CD14-positive monocyte (primary cell): Measurements from ENCODE around the gene SLC6A11. TPM values are rescaled to one million over a fixed set of nuclear protein-coding genes. Genes with fewer than 3 reads are reported as not detected.

ENCODE experiments used
- DNase-seq, 3 donors: peaks; one replicate each; pipeline ENCODE4 v3.0.0-alpha.2; 2011 to 2022
- H2AFZ ChIP-seq: 2 replicates; pipeline ENCODE4 v1.6.0; 2012; ENCODE audit warnings: mild to moderate bottlenecking, low read depth, low read length, inconsistent platforms; ENCODE audit not compliant: insufficient read depth, poor library complexity, severe bottlenecking
- H3K27ac ChIP-seq, 2 donors: 1 replicate in 1 of 2; 2 replicates in 1 of 2; pipeline ENCODE4 v1.5.1; 2012 to 2013; ENCODE audit warnings: low read length in 2 of 2, control low read depth in 1 of 2, inconsistent platforms in 1 of 2, low read depth in 1 of 2, mild to moderate bottlenecking in 1 of 2
- H3K27me3 ChIP-seq, 2 donors: one replicate each; pipeline versions ENCODE4 v1.6.0 to v1.6.1; 2011 to 2013; ENCODE audit warnings: low read length in 2 of 2; ENCODE audit not compliant: control insufficient read depth in 2 of 2, insufficient read depth in 2 of 2
- H3K36me3 ChIP-seq, 2 donors: replicated peaks in 1 of 2; 1 replicate in 1 of 2; 2 replicates in 1 of 2; pipeline versions ENCODE4 v1.5.1 to v1.6.1; 2012 to 2013; ENCODE audit warnings: low read length in 2 of 2, control low read depth in 1 of 2, inconsistent platforms in 1 of 2, mild to moderate bottlenecking in 1 of 2; ENCODE audit not compliant: insufficient read depth in 2 of 2, control insufficient read depth in 1 of 2
- H3K4me1 ChIP-seq, 2 donors: 1 replicate in 1 of 2; 2 replicates in 1 of 2; pipeline versions ENCODE4 v1.5.1 to v1.6.1; 2012 to 2013; ENCODE audit warnings: low read length in 2 of 2, control low read depth in 1 of 2, inconsistent platforms in 1 of 2, mild to moderate bottlenecking in 1 of 2, moderate library complexity in 1 of 2; ENCODE audit not compliant: insufficient read depth in 2 of 2, control insufficient read depth in 1 of 2
- H3K4me2 ChIP-seq: replicated peaks from 2 replicates; pipeline ENCODE3; 2012; ENCODE audit warnings: low read length, moderate library complexity, mild to moderate bottlenecking; ENCODE audit not compliant: poor library complexity, severe bottlenecking; ENCODE audit errors: extremely low read depth
- H3K4me3 ChIP-seq, 3 experiments: fragments of 200-600 bp in 1 of 3; sonication (generic) in 1 of 3; replicated peaks in 1 of 3; 1 replicate in 2 of 3; 2 replicates in 1 of 3; pipeline ENCODE4 v1.5.1; 2011 to 2013; ENCODE audit warnings: low read length in 3 of 3, mild to moderate bottlenecking in 3 of 3, control low read depth in 2 of 3, low read depth in 2 of 3, inconsistent platforms in 1 of 3, moderate library complexity in 1 of 3
- H3K79me2 ChIP-seq: 2 replicates; pipeline ENCODE4 v1.6.0; 2012; ENCODE audit warnings: mild to moderate bottlenecking, control low read depth, inconsistent platforms, low read length, moderate library complexity; ENCODE audit not compliant: insufficient read depth
- H3K9ac ChIP-seq: 2 replicates; pipeline ENCODE4 v1.6.0; 2017; ENCODE audit warnings: low read length, mild to moderate bottlenecking; ENCODE audit not compliant: insufficient read depth, poor library complexity, severe bottlenecking
- H3K9me3 ChIP-seq, 2 donors: replicated peaks in 1 of 2; 1 replicate in 1 of 2; 2 replicates in 1 of 2; pipeline versions ENCODE4 v1.5.1 to v1.6.1; 2012 to 2013; ENCODE audit warnings: low read length in 2 of 2, control low read depth in 1 of 2; ENCODE audit not compliant: control insufficient read depth in 1 of 2, insufficient read depth in 1 of 2
- H4K20me1 ChIP-seq: 2 replicates; pipeline ENCODE4 v1.6.0; 2012; ENCODE audit warnings: mild to moderate bottlenecking, low read length, control low read depth, moderate library complexity; ENCODE audit not compliant: insufficient read depth
- H3K27ac Mint-ChIP-seq, 7 donors: one replicate each; pipeline ENCODE4 v1.8.0; 2020; ENCODE audit warnings: mild to moderate bottlenecking in 7 of 7, mixed read lengths in 7 of 7, moderate library complexity in 6 of 7, inconsistent platforms in 2 of 7
- H3K27me3 Mint-ChIP-seq, 3 donors: one replicate each; pipeline ENCODE4 v1.8.0; 2021 to 2022; ENCODE audit warnings: low read depth in 3 of 3, mild to moderate bottlenecking in 3 of 3, mixed read lengths in 3 of 3, moderate library complexity in 3 of 3, inconsistent platforms in 1 of 3
- H3K36me3 Mint-ChIP-seq, 2 donors: one replicate each; pipeline ENCODE4 v1.8.0; 2020; ENCODE audit warnings: mixed read lengths in 2 of 2, inconsistent platforms in 1 of 2, mild to moderate bottlenecking in 1 of 2
- H3K4me1 Mint-ChIP-seq: one replicate; pipeline ENCODE4 v1.8.0; 2020; ENCODE audit warnings: mild to moderate bottlenecking, mixed read lengths
- H3K4me3 Mint-ChIP-seq, 2 donors: one replicate each; pipeline ENCODE4 v1.8.0; 2020; ENCODE audit warnings: mild to moderate bottlenecking in 2 of 2, mixed read lengths in 2 of 2, moderate library complexity in 1 of 2
- H3K9me3 Mint-ChIP-seq, 7 donors: one replicate each; pipeline ENCODE4 v1.8.0; 2020 to 2022; ENCODE audit warnings: mixed read lengths in 7 of 7, mild to moderate bottlenecking in 6 of 7, moderate library complexity in 6 of 7, inconsistent platforms in 2 of 7
- CTCF ChIP-seq: fragments of 200-600 bp; IDR thresholded peaks from one replicate; pipeline ENCODE4 v1.8.0; 2022; ENCODE audit warnings: antibody characterized with exemption, mild to moderate bottlenecking
- WGBS: methylation state at CpG from one replicate; pipeline ENCODE4 v1.1.5; 2013; ENCODE audit warnings: missing lambda C conversion rate; ENCODE audit not compliant: insufficient coverage; 5-methylcytosine and 5-hydroxymethylcytosine counted together
- intact Hi-C, 2 donors: fragments of 100-400 bp; cut with micrococcal nuclease; formaldehyde crosslinking; loops; one replicate each; pipeline versions ENCODE4 v1.15.0 to v1.15.1; 2023
- polyA plus RNA-seq, 3 donors: library from polyadenylated mRNA; depleted of rRNA in 1 of 3; unstranded in 2 of 3; stranded (reverse) in 1 of 3; fragments of 300-500 nt in 2 of 3; fragments of >200 nt in 1 of 3; fragmentation: Illumina TruSeq in 2 of 3; gene quantifications; 1 replicate in 2 of 3; 2 replicates in 1 of 3; pipeline ENCODE4 v1.2.3, GENCODE V29; 2012 to 2021

The SLC6A11 gene
- polyA plus RNA-seq, 3 donors = not detected

- no peak overlapping the region for H3K27ac Mint-ChIP-seq
- H4K20me1 ChIP-seq = no peaks in the 10 kb centered on the region
- H3K27me3 ChIP-seq = no peaks in the 10 kb centered on the region
- H3K79me2 ChIP-seq = no peaks in the 10 kb centered on the region
- H3K4me3 Mint-ChIP-seq = no peak overlapping the region
- TF ChIP-seq CTCF = no peak
- H3K4me3 ChIP-seq = no peak overlapping the region
- H3K4me1 ChIP-seq = no peaks in the 10 kb centered on the region
- H3K9ac ChIP-seq = no peak overlapping the region
- intact Hi-C loops = no loop called here
- no peaks in the 10 kb centered on the region for H3K36me3 ChIP-seq
- H3K4me1 Mint-ChIP-seq = no peaks in the 10 kb centered on the region
- H3K9me3 Mint-ChIP-seq = peaks cover 0 to 4% (median 3%) of the 10 kb centered on the region in 7 donors
- no peak overlapping the region for H3K27ac ChIP-seq
- H2AFZ ChIP-seq = no peak overlapping the region
- H3K4me2 ChIP-seq = no peak overlapping the region
- H3K36me3 Mint-ChIP-seq = no peaks in the 10 kb centered on the region
- 89% methylated on average over 9 of the region's 12 CpGs for WGBS
- no peak for DNase-seq
- peaks cover 5 to 8% (median 7%) of the 10 kb centered on the region in 3 donors for H3K27me3 Mint-ChIP-seq
- peaks cover 3 to 4% of the 10 kb centered on the region in 2 donors for H3K9me3 ChIP-seq
Observed at GRCh38 chr3:10937141-10937825, 121.3 kb downstream of the SLC6A11 start.

- no peak overlapping the region for H3K9ac ChIP-seq
- Mint-ChIP-seq H3K27ac (no peak overlapping the region), H3K27me3 (peaks cover 4 to 9% (median 6%) of the 10 kb centered on the region in 3 donors), H3K4me1 (no peaks in the 10 kb centered on the region), H3K4me3 (no peak overlapping the region), H3K9me3 (peaks cover 0 to 7% (median 5%) of the 10 kb centered on the region in 7 donors), H3K36me3 (no peaks in the 10 kb centered on the region)
- H3K79me2 ChIP-seq = no peaks in the 10 kb centered on the region
- H2AFZ ChIP-seq = no peak overlapping the region
- H4K20me1 ChIP-seq = no peaks in the 10 kb centered on the region
- no peak for DNase-seq
- no peaks in the 10 kb centered on the region for H3K4me1 ChIP-seq
- H3K4me3 ChIP-seq = no peak overlapping the region
- H3K36me3 ChIP-seq = no peaks in the 10 kb centered on the region
- no peak overlapping the region for H3K27ac ChIP-seq
- H3K9me3 ChIP-seq = peaks cover 4 to 7% of the 10 kb centered on the region in 2 donors
- H3K27me3 ChIP-seq = no peaks in the 10 kb centered on the region
- 100% methylated on average over 2 of the region's 4 CpGs for WGBS
- H3K4me2 ChIP-seq = no peak overlapping the region
- intact Hi-C loops = no loop called here
- no peak for TF ChIP-seq CTCF
Observed at GRCh38 chr3:10939556-10939955, 123.5 kb downstream of the SLC6A11 start.
